ENCODE measurements around the gene YTHDC1. TPM values are rescaled to one million over a fixed set of nuclear protein-coding genes. Genes with fewer than 3 reads are reported as not detected.

Gene YTHDC1
- total and polyA plus RNA-seq, 2 experiments from 2014 or later = 72.3 to 144 TPM

DNA sequence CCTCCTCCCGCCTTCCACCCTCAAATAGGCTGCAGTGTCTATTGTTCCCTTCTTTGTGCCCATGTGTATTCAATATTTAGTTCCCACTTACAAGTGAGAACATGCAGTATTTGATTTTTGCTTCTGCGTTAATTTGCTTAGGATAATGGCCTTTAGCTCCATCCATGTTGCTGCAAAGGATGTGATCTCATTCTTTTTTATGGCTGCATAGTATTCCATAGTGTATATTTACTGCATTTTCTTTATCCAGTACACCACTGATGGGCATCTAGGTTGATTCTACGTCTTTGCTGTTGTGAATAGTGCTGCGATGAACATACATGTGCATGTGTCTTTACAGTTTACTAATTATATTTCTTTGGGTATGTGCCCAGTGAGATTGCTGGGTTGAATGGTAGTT, 52.8 kb downstream of the YTHDC1 start (continued):
- TF ChIP-seq, protein P1, sequence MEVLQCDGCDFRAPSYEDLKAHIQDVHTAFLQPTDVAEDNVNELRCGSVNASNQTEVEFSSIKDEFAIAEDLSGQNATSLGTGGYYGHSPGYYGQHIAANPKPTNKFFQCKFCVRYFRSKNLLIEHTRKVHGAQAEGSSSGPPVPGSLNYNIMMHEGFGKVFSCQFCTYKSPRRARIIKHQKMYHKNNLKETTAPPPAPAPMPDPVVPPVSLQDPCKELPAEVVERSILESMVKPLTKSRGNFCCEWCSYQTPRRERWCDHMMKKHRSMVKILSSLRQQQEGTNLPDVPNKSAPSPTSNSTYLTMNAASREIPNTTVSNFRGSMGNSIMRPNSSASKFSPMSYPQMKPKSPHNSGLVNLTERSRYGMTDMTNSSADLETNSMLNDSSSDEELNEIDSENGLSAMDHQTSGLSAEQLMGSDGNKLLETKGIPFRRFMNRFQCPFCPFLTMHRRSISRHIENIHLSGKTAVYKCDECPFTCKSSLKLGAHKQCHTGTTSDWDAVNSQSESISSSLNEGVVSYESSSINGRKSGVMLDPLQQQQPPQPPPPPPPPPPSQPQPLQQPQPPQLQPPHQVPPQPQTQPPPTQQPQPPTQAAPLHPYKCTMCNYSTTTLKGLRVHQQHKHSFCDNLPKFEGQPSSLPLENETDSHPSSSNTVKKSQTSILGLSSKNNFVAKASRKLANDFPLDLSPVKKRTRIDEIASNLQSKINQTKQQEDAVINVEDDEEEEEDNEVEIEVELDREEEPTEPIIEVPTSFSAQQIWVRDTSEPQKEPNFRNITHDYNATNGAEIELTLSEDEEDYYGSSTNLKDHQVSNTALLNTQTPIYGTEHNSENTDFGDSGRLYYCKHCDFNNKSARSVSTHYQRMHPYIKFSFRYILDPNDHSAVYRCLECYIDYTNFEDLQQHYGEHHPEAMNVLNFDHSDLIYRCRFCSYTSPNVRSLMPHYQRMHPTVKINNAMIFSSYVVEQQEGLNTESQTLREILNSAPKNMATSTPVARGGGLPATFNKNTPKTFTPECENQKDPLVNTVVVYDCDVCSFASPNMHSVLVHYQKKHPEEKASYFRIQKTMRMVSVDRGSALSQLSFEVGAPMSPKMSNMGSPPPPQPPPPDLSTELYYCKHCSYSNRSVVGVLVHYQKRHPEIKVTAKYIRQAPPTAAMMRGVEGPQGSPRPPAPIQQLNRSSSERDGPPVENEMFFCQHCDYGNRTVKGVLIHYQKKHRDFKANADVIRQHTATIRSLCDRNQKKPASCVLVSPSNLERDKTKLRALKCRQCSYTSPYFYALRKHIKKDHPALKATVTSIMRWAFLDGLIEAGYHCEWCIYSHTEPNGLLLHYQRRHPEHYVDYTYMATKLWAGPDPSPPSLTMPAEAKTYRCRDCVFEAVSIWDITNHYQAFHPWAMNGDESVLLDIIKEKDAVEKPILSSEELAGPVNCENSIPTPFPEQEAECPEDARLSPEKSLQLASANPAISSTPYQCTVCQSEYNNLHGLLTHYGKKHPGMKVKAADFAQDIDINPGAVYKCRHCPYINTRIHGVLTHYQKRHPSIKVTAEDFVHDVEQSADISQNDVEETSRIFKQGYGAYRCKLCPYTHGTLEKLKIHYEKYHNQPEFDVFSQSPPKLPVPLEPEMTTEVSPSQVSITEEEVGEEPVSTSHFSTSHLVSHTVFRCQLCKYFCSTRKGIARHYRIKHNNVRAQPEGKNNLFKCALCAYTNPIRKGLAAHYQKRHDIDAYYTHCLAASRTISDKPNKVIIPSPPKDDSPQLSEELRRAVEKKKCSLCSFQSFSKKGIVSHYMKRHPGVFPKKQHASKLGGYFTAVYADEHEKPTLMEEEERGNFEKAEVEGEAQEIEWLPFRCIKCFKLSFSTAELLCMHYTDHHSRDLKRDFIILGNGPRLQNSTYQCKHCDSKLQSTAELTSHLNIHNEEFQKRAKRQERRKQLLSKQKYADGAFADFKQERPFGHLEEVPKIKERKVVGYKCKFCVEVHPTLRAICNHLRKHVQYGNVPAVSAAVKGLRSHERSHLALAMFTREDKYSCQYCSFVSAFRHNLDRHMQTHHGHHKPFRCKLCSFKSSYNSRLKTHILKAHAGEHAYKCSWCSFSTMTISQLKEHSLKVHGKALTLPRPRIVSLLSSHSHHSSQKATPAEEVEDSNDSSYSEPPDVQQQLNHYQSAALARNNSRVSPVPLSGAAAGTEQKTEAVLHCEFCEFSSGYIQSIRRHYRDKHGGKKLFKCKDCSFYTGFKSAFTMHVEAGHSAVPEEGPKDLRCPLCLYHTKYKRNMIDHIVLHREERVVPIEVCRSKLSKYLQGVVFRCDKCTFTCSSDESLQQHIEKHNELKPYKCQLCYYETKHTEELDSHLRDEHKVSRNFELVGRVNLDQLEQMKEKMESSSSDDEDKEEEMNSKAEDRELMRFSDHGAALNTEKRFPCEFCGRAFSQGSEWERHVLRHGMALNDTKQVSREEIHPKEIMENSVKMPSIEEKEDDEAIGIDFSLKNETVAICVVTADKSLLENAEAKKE (CRISPR knock-in tag; IDR thresholded peaks at IDR 0.05) = no peak
- TF ChIP-seq JUNB (IDR thresholded peaks at IDR 0.05; ENCODE audit: unreplicated experiment) (no peak), NANOG (IDR thresholded peaks at IDR 0.05; ENCODE audit: borderline replicate concordance) (no peak), EZH2 (IDR thresholded peaks at IDR 0.05; ENCODE audit: low read depth, unreplicated experiment) (no peak)

DNA sequence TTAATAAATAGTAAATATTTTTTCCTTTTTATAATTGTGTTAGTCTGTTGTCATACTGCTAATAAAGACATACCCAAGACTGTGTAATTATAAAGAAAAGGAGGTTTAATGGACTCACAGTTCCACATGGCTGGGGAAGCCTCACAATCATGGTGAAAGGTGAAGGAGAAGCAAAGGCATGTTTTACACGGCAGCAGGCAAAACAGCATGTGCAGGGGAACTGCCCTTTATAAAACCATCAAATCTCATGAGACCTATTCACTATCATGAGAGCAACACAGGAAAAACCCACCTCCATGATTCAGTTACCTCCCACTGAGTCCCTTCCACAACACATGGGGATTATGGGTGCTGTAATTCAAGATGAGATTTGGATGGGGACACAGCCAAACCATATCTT, 58.6 kb downstream of the YTHDC1 start:
- peaks cover 9% of the 10 kb centered on the region; the same call in 2 of the 3 replicates for H3K4me1 Mint-ChIP-seq
- TF ChIP-seq STAT1 (IDR thresholded peaks at IDR 0.05; ENCODE audit: unreplicated experiment) (no peak), EZH2phosphoT487 (IDR thresholded peaks at IDR 0.05; ENCODE audit: unreplicated experiment) (no peak), JUNB (IDR thresholded peaks at IDR 0.05; ENCODE audit: unreplicated experiment) (no peak), NANOG (IDR thresholded peaks at IDR 0.05; ENCODE audit: borderline replicate concordance) (no peak), CREB1 (CRISPR knock-in tag; IDR thresholded peaks at IDR 0.05; ENCODE audit: low read depth) (no peak), ZNF114 (CRISPR knock-in tag; IDR thresholded peaks at IDR 0.05) (no peak)
- TF ChIP-seq, protein P2, sequence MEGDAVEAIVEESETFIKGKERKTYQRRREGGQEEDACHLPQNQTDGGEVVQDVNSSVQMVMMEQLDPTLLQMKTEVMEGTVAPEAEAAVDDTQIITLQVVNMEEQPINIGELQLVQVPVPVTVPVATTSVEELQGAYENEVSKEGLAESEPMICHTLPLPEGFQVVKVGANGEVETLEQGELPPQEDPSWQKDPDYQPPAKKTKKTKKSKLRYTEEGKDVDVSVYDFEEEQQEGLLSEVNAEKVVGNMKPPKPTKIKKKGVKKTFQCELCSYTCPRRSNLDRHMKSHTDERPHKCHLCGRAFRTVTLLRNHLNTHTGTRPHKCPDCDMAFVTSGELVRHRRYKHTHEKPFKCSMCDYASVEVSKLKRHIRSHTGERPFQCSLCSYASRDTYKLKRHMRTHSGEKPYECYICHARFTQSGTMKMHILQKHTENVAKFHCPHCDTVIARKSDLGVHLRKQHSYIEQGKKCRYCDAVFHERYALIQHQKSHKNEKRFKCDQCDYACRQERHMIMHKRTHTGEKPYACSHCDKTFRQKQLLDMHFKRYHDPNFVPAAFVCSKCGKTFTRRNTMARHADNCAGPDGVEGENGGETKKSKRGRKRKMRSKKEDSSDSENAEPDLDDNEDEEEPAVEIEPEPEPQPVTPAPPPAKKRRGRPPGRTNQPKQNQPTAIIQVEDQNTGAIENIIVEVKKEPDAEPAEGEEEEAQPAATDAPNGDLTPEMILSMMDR (conservative IDR thresholded peaks at IDR 0.05; ENCODE audit: low read depth in 2 of 2) = no peak
- TF ChIP-seq, protein P3, sequence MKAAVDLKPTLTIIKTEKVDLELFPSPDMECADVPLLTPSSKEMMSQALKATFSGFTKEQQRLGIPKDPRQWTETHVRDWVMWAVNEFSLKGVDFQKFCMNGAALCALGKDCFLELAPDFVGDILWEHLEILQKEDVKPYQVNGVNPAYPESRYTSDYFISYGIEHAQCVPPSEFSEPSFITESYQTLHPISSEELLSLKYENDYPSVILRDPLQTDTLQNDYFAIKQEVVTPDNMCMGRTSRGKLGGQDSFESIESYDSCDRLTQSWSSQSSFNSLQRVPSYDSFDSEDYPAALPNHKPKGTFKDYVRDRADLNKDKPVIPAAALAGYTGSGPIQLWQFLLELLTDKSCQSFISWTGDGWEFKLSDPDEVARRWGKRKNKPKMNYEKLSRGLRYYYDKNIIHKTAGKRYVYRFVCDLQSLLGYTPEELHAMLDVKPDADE (IDR thresholded peaks at IDR 0.05) = no peak
- TF ChIP-seq, protein P4, sequence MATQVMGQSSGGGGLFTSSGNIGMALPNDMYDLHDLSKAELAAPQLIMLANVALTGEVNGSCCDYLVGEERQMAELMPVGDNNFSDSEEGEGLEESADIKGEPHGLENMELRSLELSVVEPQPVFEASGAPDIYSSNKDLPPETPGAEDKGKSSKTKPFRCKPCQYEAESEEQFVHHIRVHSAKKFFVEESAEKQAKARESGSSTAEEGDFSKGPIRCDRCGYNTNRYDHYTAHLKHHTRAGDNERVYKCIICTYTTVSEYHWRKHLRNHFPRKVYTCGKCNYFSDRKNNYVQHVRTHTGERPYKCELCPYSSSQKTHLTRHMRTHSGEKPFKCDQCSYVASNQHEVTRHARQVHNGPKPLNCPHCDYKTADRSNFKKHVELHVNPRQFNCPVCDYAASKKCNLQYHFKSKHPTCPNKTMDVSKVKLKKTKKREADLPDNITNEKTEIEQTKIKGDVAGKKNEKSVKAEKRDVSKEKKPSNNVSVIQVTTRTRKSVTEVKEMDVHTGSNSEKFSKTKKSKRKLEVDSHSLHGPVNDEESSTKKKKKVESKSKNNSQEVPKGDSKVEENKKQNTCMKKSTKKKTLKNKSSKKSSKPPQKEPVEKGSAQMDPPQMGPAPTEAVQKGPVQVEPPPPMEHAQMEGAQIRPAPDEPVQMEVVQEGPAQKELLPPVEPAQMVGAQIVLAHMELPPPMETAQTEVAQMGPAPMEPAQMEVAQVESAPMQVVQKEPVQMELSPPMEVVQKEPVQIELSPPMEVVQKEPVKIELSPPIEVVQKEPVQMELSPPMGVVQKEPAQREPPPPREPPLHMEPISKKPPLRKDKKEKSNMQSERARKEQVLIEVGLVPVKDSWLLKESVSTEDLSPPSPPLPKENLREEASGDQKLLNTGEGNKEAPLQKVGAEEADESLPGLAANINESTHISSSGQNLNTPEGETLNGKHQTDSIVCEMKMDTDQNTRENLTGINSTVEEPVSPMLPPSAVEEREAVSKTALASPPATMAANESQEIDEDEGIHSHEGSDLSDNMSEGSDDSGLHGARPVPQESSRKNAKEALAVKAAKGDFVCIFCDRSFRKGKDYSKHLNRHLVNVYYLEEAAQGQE (IDR thresholded peaks at IDR 0.05; ENCODE audit: unreplicated experiment) = no peak

More for the DNA sequence above, 58.6 kb downstream of the YTHDC1 start:
- peaks cover 1% of the 10 kb centered on the region; the same call in 1 of the 2 replicates for H3K4me1 ChIP-seq (ENCODE audit: insufficient read depth)
- Mint-ChIP-seq H3K36me3 (ENCODE audit: low read depth) (peaks cover 13% of the 10 kb centered on the region; the same call in 1 of the 3 replicates), H3K27ac (no peak overlapping the region), H3K27me3 (ENCODE audit: insufficient read depth, low read depth, poor library complexity) (no peaks in the 10 kb centered on the region), H3K9me3 (peaks cover 15% of the 10 kb centered on the region), H3K4me3 (no peak overlapping the region)
- H3K4me3 ChIP-seq = no peak overlapping the region
- no peaks in the 10 kb centered on the region for H3K36me3 ChIP-seq (ENCODE audit: insufficient read depth)
- no peak overlapping the region for H2AFZ ChIP-seq
- peaks cover 3% of the 10 kb centered on the region; the same call in 1 of the 2 replicates for H3K9me2 ChIP-seq (ENCODE audit: insufficient read depth)
- ATAC-seq = no peak
- H3K27ac ChIP-seq (ENCODE audit: low read depth) = no peak overlapping the region
- H3K4me2 ChIP-seq = no peak overlapping the region
- no peaks in the 10 kb centered on the region for H4K20me1 ChIP-seq (replicated peaks; ENCODE audit: insufficient read depth)
- no peaks in the 10 kb centered on the region for H3K79me2 ChIP-seq (replicated peaks; ENCODE audit: insufficient read depth)
- peaks cover 8% of the 10 kb centered on the region; the same call in 1 of the 2 replicates for H3K27me3 ChIP-seq (ENCODE audit: insufficient read depth)
- no peak for DNase-seq (ENCODE audit: low spot score)
- no peaks in the 10 kb centered on the region for H3F3A ChIP-seq (replicated peaks; ENCODE audit: low read depth)
